ENCODE results near the gene SLC36A4. TPM values are rescaled to one million over a fixed set of nuclear protein-coding genes. Genes with fewer than 3 reads are reported as not detected.

SLC36A4 gene
- total RNA-seq, 1 experiment from 2014 or later: 21.1 TPM

GRCh38 chr11:93118276-93118675 is 79.5 kb downstream of the SLC36A4 start:
- H2AFZ ChIP-seq (ENCODE audit: low read depth, low read length, poor library complexity, severe bottlenecking): no peak overlapping the region
- H3K36me3 ChIP-seq (ENCODE audit: control insufficient read depth in 1 of 2, insufficient read depth in 2 of 2, low read length in 2 of 2): no peaks in the 10 kb centered on the region
- H3K27me3 ChIP-seq (ENCODE audit: insufficient read depth, low read length): no peaks in the 10 kb centered on the region
- BruUV-seq (replicated peaks): no TSS peak
- no peaks in the 10 kb centered on the region for H3K9me3 ChIP-seq (ENCODE audit: control insufficient read depth in 1 of 2, insufficient read depth in 1 of 2, low read depth in 1 of 2, low read length in 2 of 2)
- POLR2A ChIA-PET: no interaction called here
- RAD21 ChIA-PET (ENCODE audit: low non-redundant PET in 1 of 2, low total read pairs in 2 of 2, uncharacterized antibody in 2 of 2, unreplicated experiment in 2 of 2): no interaction called here
- ATAC-seq (no peak), DNase-seq (ENCODE audit: low read depth, low spot score) (no peak)
- H3K4me2 ChIP-seq (ENCODE audit: low read length): no peak overlapping the region
- H4K20me1 ChIP-seq (ENCODE audit: insufficient read depth): no peaks in the 10 kb centered on the region
- peaks cover 2 to 3% of the 10 kb centered on the region in 2 experiments; a peak in 1 of 4 replicates for H3K4me1 ChIP-seq (ENCODE audit: control insufficient read depth in 1 of 2, insufficient read depth in 2 of 2, low read length in 2 of 2)
- H3K79me2 ChIP-seq (ENCODE audit: insufficient read depth, low read length): no peaks in the 10 kb centered on the region
- H3K9me2 ChIP-seq (ENCODE audit: insufficient read depth): no peaks in the 10 kb centered on the region
- H3K27ac ChIP-seq (ENCODE audit: low read depth, low read length): no peak overlapping the region
- H3K9ac ChIP-seq (ENCODE audit: low read length): no peak overlapping the region
- H3K4me3 ChIP-seq (replicated peaks in 1 of 2; ENCODE audit: low read depth in 1 of 2, low read length in 2 of 2): no peak overlapping the region
- CTCF ChIA-PET: no interaction called here
- TF ChIP-seq EZH2 (IDR thresholded peaks at IDR 0.05) (no peak), EZH2phosphoT487 (IDR thresholded peaks at IDR 0.05; ENCODE audit: borderline replicate concordance) (no peak), FOSL1 (IDR thresholded peaks at IDR 0.05; ENCODE audit: low read depth) (no peak), ELF1 (IDR thresholded peaks at IDR 0.05; ENCODE audit: borderline replicate concordance, low read depth) (no peak), POLR2A (IDR thresholded peaks at IDR 0.05; ENCODE audit: borderline replicate concordance, extremely low read depth, insufficient read depth, insufficient read length) (no peak), POLR2AphosphoS5 (IDR thresholded peaks at IDR 0.05; ENCODE audit: low read depth, low read length) (no peak), CBX3 (IDR thresholded peaks at IDR 0.05; ENCODE audit: low read depth) (no peak)
- intact Hi-C loops (cut with micrococcal nuclease): no loop called here

GRCh38 chr11:93117565-93117964 is 80.2 kb downstream of the SLC36A4 start:
- RAD21 ChIA-PET (ENCODE audit: low non-redundant PET in 1 of 2, low total read pairs in 2 of 2, uncharacterized antibody in 2 of 2, unreplicated experiment in 2 of 2): no interaction called here
- no peak overlapping the region for H2AFZ ChIP-seq (ENCODE audit: low read depth, low read length, poor library complexity, severe bottlenecking)

More at GRCh38 chr11:93117565-93117964, 80.2 kb downstream of the SLC36A4 start:
- Histone ChIP-seq H3K9me3 (ENCODE audit: control insufficient read depth in 1 of 2, insufficient read depth in 1 of 2, low read depth in 1 of 2, low read length in 2 of 2) (no peaks in the 10 kb centered on the region), H3K4me2 (ENCODE audit: low read length) (no peak overlapping the region), H3K4me1 (ENCODE audit: control insufficient read depth in 1 of 2, insufficient read depth in 2 of 2, low read length in 2 of 2) (peaks cover 2 to 3% of the 10 kb centered on the region in 2 experiments; a peak in 1 of 4 replicates), H3K27ac (ENCODE audit: low read depth, low read length) (no peak overlapping the region), H3K27me3 (ENCODE audit: insufficient read depth, low read length) (no peaks in the 10 kb centered on the region), H3K36me3 (ENCODE audit: control insufficient read depth in 1 of 2, insufficient read depth in 2 of 2, low read length in 2 of 2) (no peaks in the 10 kb centered on the region), H3K9me2 (ENCODE audit: insufficient read depth) (no peaks in the 10 kb centered on the region), H3K9ac (ENCODE audit: low read length) (no peak overlapping the region), H3K4me3 (replicated peaks in 1 of 2; ENCODE audit: low read depth in 1 of 2, low read length in 2 of 2) (no peak overlapping the region), H4K20me1 (ENCODE audit: insufficient read depth) (no peaks in the 10 kb centered on the region), H3K79me2 (ENCODE audit: insufficient read depth, low read length) (no peaks in the 10 kb centered on the region)
- ChIA-PET POLR2A (no interaction called here), CTCF (no interaction called here)
- no TSS peak for BruUV-seq (replicated peaks)
- ATAC-seq: no peak
- TF ChIP-seq EGR1 (IDR thresholded peaks at IDR 0.05; ENCODE audit: low read depth) (no peak), CTCF (IDR thresholded peaks at IDR 0.05 in 2 of 3, conservative IDR thresholded peaks at IDR 0.05 in 1 of 3; ENCODE audit: borderline replicate concordance in 1 of 3, insufficient read depth in 1 of 3, low read depth in 2 of 3, low read length in 2 of 3) (no peak), POLR2A (IDR thresholded peaks at IDR 0.05; ENCODE audit: borderline replicate concordance, extremely low read depth, insufficient read depth, insufficient read length) (no peak), TCF7L2 (IDR thresholded peaks at IDR 0.05; ENCODE audit: borderline replicate concordance, extremely low read depth, insufficient read depth, insufficient read length) (no peak), CBX3 (IDR thresholded peaks at IDR 0.05; ENCODE audit: low read depth) (no peak), ATF3 (IDR thresholded peaks at IDR 0.05) (no peak), ZNF274 (IDR thresholded peaks at IDR 0.05; ENCODE audit: low read depth, low read length) (no peak), ELF1 (IDR thresholded peaks at IDR 0.05; ENCODE audit: borderline replicate concordance, low read depth) (no peak), EZH2 (IDR thresholded peaks at IDR 0.05) (no peak)
- intact Hi-C loops (cut with micrococcal nuclease): no loop called here
- DNase-seq (ENCODE audit: low read depth, low spot score): no peak
